HG02884 (cell line): ENCODE data around the gene COL13A1.

Source experiments
- ATAC-seq: cut with Tn5 transposase; IDR thresholded peaks from one replicate; pipeline ENCODE4 v1.9.1; 2021; ENCODE audit warnings: mild to moderate bottlenecking, moderate library complexity; ENCODE audit not compliant: unreplicated experiment

The COL13A1 gene

GRCh38 chr10:69865450-69865849 lies 63.7 kb downstream of the COL13A1 start:
- no peak for ATAC-seq

GRCh38 chr10:69866246-69866687 lies 64.6 kb downstream of the COL13A1 start:
- no peak for ATAC-seq

- ATAC-seq = no peak
Observed at GRCh38 chr10:69866688-69867461, 65.2 kb downstream of the COL13A1 start.

- ATAC-seq = no peak
Observed at GRCh38 chr10:69867699-69868558, 66.2 kb downstream of the COL13A1 start.

GRCh38 chr10:69868821-69869220 lies 67.1 kb downstream of the COL13A1 start:
- no peak for ATAC-seq

- ATAC-seq = no peak
Observed at GRCh38 chr10:69869291-69869961, 67.7 kb downstream of the COL13A1 start.

- no peak for ATAC-seq
Observed at GRCh38 chr10:69870591-69870990, 68.9 kb downstream of the COL13A1 start.

- no peak for ATAC-seq
Observed at GRCh38 chr10:69871074-69871473, 69.4 kb downstream of the COL13A1 start.

GRCh38 chr10:69872323-69872722 lies 70.6 kb downstream of the COL13A1 start:
- ATAC-seq = no peak

GRCh38 chr10:69873135-69873639 lies 71.5 kb downstream of the COL13A1 start:
- no peak for ATAC-seq

GRCh38 chr10:69874449-69874848 lies 72.7 kb downstream of the COL13A1 start:
- ATAC-seq = no peak

- no peak for ATAC-seq
Observed at GRCh38 chr10:69875856-69876255, 74.2 kb downstream of the COL13A1 start.

GRCh38 chr10:69876286-69876685 lies 74.6 kb downstream of the COL13A1 start:
- no peak for ATAC-seq

- no peak for ATAC-seq
Observed at GRCh38 chr10:69876931-69877330, 75.2 kb downstream of the COL13A1 start.

- no peak for ATAC-seq
Observed at GRCh38 chr10:69878038-69878437, 76.3 kb downstream of the COL13A1 start.

GRCh38 chr10:69878951-69879350 lies 77.2 kb downstream of the COL13A1 start:
- no peak for ATAC-seq

- no peak for ATAC-seq
Observed at GRCh38 chr10:69879634-69880257, 78.0 kb downstream of the COL13A1 start.

- ATAC-seq = no peak
Observed at GRCh38 chr10:69880301-69881081, 78.8 kb downstream of the COL13A1 start.

GRCh38 chr10:69881202-69881601 lies 79.5 kb downstream of the COL13A1 start:
- ATAC-seq = no peak
